ENCODE measurements around the gene SEMA6B. TPM values are rescaled to one million over a fixed set of nuclear protein-coding genes. Genes with fewer than 3 reads are reported as not detected.
A peak's percentile ranks its signal among the peaks of the same experiment; 100 is the strongest.

The SEMA6B gene
- total RNA-seq, 2 donors from 2014 or later = 28.9 to 67.8 TPM

DNA sequence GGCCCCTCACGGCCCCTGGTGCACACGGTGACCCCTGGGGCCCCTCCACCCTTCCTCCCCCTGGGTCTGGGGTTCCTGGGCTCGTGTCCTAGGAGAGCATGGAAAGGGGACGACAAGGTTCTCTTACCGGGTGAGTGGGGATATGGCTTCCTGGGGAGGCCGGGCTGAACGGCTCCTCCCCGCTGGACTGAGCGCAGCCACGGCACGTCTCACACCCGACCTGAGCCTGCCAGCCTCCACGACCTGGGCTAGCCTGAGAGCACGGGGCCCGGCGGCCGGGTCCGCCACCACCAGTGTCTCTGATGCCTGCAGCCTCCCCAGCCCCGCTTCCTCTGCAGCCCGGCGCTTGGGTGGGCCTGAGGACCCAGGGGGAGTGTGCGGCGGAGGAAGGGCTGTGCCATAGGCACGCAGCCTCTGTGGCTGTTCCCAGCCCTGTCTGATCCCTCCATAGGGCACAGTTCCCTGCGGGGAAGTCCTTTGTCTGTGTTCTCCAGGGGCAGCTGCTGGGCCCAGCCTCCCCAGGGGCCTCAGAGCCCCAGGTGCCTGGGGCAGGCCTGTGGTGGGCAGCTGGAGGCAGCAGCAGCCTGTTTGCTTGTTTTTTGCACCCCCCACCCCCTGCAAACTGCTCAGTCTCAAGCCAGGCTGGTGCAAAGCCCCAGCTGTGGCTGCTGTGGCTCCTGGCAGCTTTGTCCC, 56.2 kb downstream of the SEMA6B start:
- Mint-ChIP-seq H3K9me3 (no peaks in the 10 kb centered on the region), H3K27ac (no peak overlapping the region), H3K4me3 (no peak overlapping the region), H3K36me3 (ENCODE audit: low read depth) (peaks cover 48% of the 10 kb centered on the region), H3K27me3 (ENCODE audit: insufficient read depth) (peaks cover 4% of the 10 kb centered on the region), H3K4me1 (no peaks in the 10 kb centered on the region)
- Histone ChIP-seq H3K9ac (ENCODE audit: extremely low read depth, low read length, poor library complexity, severe bottlenecking) (no peak overlapping the region), H3K36me3 (ENCODE audit: control insufficient read depth, insufficient read depth, low read length) (peaks cover 10% of the 10 kb centered on the region), H3K4me3 (ENCODE audit: low read length) (no peak overlapping the region), H3K4me1 (ENCODE audit: control insufficient read depth, insufficient read depth, low read length) (no peaks in the 10 kb centered on the region), H3K27me3 (ENCODE audit: control insufficient read depth, insufficient read depth, low read length, poor library complexity, severe bottlenecking) (no peaks in the 10 kb centered on the region), H3K9me3 (ENCODE audit: control insufficient read depth, low read length) (no peaks in the 10 kb centered on the region), H3K27ac (ENCODE audit: low read depth, low read length) (peak overlapping the region; percentile 57)
- no peak for DNase-seq
- TF ChIP-seq, protein P1, sequence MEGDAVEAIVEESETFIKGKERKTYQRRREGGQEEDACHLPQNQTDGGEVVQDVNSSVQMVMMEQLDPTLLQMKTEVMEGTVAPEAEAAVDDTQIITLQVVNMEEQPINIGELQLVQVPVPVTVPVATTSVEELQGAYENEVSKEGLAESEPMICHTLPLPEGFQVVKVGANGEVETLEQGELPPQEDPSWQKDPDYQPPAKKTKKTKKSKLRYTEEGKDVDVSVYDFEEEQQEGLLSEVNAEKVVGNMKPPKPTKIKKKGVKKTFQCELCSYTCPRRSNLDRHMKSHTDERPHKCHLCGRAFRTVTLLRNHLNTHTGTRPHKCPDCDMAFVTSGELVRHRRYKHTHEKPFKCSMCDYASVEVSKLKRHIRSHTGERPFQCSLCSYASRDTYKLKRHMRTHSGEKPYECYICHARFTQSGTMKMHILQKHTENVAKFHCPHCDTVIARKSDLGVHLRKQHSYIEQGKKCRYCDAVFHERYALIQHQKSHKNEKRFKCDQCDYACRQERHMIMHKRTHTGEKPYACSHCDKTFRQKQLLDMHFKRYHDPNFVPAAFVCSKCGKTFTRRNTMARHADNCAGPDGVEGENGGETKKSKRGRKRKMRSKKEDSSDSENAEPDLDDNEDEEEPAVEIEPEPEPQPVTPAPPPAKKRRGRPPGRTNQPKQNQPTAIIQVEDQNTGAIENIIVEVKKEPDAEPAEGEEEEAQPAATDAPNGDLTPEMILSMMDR (conservative IDR thresholded peaks at IDR 0.05) = no peak
- 91 to 95% methylated on average over 12 to 25 of the region's 25 CpGs for WGBS, 2 experiments (ENCODE audit: insufficient coverage in 1 of 2, insufficient read length in 1 of 2)

- peaks cover 1% of the 10 kb centered on the region for H3K27me3 Mint-ChIP-seq (ENCODE audit: insufficient read depth)
- DNase-seq = no peak
- no peaks in the 10 kb centered on the region for H3K4me1 Mint-ChIP-seq
- Histone ChIP-seq H3K4me1 (ENCODE audit: control insufficient read depth, insufficient read depth, low read length) (no peaks in the 10 kb centered on the region), H3K9ac (ENCODE audit: extremely low read depth, low read length, poor library complexity, severe bottlenecking) (no peak overlapping the region), H3K4me3 (ENCODE audit: low read length) (no peak overlapping the region), H3K9me3 (ENCODE audit: control insufficient read depth, low read length) (no peaks in the 10 kb centered on the region), H3K36me3 (ENCODE audit: control insufficient read depth, insufficient read depth, low read length) (peaks cover 17% of the 10 kb centered on the region), H3K27ac (ENCODE audit: low read depth, low read length) (peak overlapping the region; percentile 57), H3K27me3 (ENCODE audit: control insufficient read depth, insufficient read depth, low read length, poor library complexity, severe bottlenecking) (no peaks in the 10 kb centered on the region)
- no peak overlapping the region for H3K27ac Mint-ChIP-seq
- 93 to 94% methylated on average over 26 to 37 of the region's 37 CpGs for WGBS, 2 experiments (ENCODE audit: insufficient coverage in 1 of 2, insufficient read length in 1 of 2)
- peaks cover 51% of the 10 kb centered on the region for H3K36me3 Mint-ChIP-seq (ENCODE audit: low read depth)
- H3K4me3 Mint-ChIP-seq = no peak overlapping the region
- TF ChIP-seq, protein P1 (conservative IDR thresholded peaks at IDR 0.05) = no peak
- no peaks in the 10 kb centered on the region for H3K9me3 Mint-ChIP-seq
Measured at GRCh38 chr19:4502282-4503131, 57.0 kb downstream of the SEMA6B start.

DNA sequence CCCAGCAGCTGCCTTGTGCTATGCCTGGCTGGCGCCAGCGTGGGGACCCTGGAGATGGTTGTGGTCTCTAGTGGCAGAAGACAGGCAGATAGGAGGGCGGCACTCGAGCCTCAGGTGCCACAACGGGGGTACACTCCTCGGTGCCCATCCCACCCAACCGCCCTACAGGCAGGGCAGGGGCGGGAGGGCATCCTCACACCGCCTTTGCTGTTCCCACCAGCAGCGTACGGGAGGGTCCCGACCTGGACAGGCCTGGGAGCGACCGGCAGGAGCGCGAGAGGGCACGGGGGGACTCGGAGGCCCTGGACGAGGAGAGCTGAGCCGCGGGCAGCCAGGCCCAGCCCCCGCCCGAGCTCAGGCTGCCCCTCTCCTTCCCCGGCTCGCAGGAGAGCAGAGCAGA, 57.8 kb downstream of the SEMA6B start:
- no peak overlapping the region for H3K4me3 ChIP-seq (ENCODE audit: low read length)
- H3K27me3 ChIP-seq (ENCODE audit: control insufficient read depth, insufficient read depth, low read length, poor library complexity, severe bottlenecking) = no peaks in the 10 kb centered on the region
- H3K27me3 Mint-ChIP-seq (ENCODE audit: insufficient read depth) = no peaks in the 10 kb centered on the region
- no peak overlapping the region for H3K4me3 Mint-ChIP-seq
- H3K9me3 ChIP-seq (ENCODE audit: control insufficient read depth, low read length) = no peaks in the 10 kb centered on the region
- H3K4me1 ChIP-seq (ENCODE audit: control insufficient read depth, insufficient read depth, low read length) = no peaks in the 10 kb centered on the region
- H3K27ac ChIP-seq (ENCODE audit: low read depth, low read length) = no peak overlapping the region
- peaks cover 17% of the 10 kb centered on the region for H3K36me3 ChIP-seq (ENCODE audit: control insufficient read depth, insufficient read depth, low read length)
- H3K9ac ChIP-seq (ENCODE audit: extremely low read depth, low read length, poor library complexity, severe bottlenecking) = no peak overlapping the region
- no peak overlapping the region for H3K27ac Mint-ChIP-seq
- WGBS, 2 experiments (ENCODE audit: insufficient coverage in 1 of 2, insufficient read length in 1 of 2) = 94 to 95% methylated on average over 14 to 25 of the region's 25 CpGs
- TF ChIP-seq, protein P1 (conservative IDR thresholded peaks at IDR 0.05) = no peak
- peaks cover 49% of the 10 kb centered on the region for H3K36me3 Mint-ChIP-seq (ENCODE audit: low read depth)
- H3K4me1 Mint-ChIP-seq = no peaks in the 10 kb centered on the region
- no peak for DNase-seq
- no peaks in the 10 kb centered on the region for H3K9me3 Mint-ChIP-seq
